HG03571 (cell line): Measurements from ENCODE around the gene MMP27.
"Not testable (repeated sequence)": the region's sequence is repeated elsewhere in the genome, so short reads cannot be mapped to it uniquely, and the experiment has no call there.

Experiments
- ATAC-seq: cut with Tn5 transposase; IDR thresholded peaks from one replicate; pipeline ENCODE4 v1.9.1; 2021; ENCODE audit not compliant: unreplicated experiment

Gene MMP27

GRCh38 chr11:102705626-102706025, at the start of gene MMP27:
Gene MMP27 (minus strand): TSS chr11:102705769. CDS start chr11:102705714, 55 bp downstream.
- ATAC-seq: no peak

GRCh38 chr11:102753267-102753666, 47.7 kb upstream of the MMP27 start:
- ATAC-seq: no peak

- no peak for ATAC-seq
These were observed 46.1 kb upstream of the MMP27 start for GRCh38 chr11:102751673-102752072.

- no peak for ATAC-seq
These were observed 43.6 kb upstream of the MMP27 start for GRCh38 chr11:102749101-102749722.

GRCh38 chr11:102746746-102747578, 41.4 kb upstream of the MMP27 start:
- not testable (repeated sequence) for ATAC-seq

GRCh38 chr11:102734650-102735049, 29.1 kb upstream of the MMP27 start:
- ATAC-seq: no peak

- ATAC-seq: peak; percentile 71
These were observed 27.8 kb upstream of the MMP27 start for GRCh38 chr11:102733232-102733875.

GRCh38 chr11:102730944-102731343, 25.4 kb upstream of the MMP27 start:
- not testable (repeated sequence) for ATAC-seq

- no peak for ATAC-seq
These were observed 24.6 kb upstream of the MMP27 start for GRCh38 chr11:102729849-102730815.

- ATAC-seq: no peak
These were observed 22.3 kb upstream of the MMP27 start for GRCh38 chr11:102727890-102728289.

GRCh38 chr11:102724904-102725500, 19.4 kb upstream of the MMP27 start, which contains the start of gene MMP8:
Gene MMP8 (minus strand): TSS chr11:102724954. CDS start chr11:102724855, 99 bp downstream.
- no peak for ATAC-seq

- ATAC-seq: no peak
These were observed 17.3 kb upstream of the MMP27 start for GRCh38 chr11:102722821-102723220.

GRCh38 chr11:102719620-102720277, 14.2 kb upstream of the MMP27 start:
- no peak for ATAC-seq

GRCh38 chr11:102717280-102717679, 11.7 kb upstream of the MMP27 start:
- no peak for ATAC-seq

- no peak for ATAC-seq
These were observed 11.0 kb upstream of the MMP27 start for GRCh38 chr11:102716527-102716926.

GRCh38 chr11:102712137-102712536, 6.6 kb upstream of the MMP27 start:
- ATAC-seq: peak; percentile 62

GRCh38 chr11:102709201-102709945, 3.8 kb upstream of the MMP27 start:
- no peak for ATAC-seq

GRCh38 chr11:102708654-102709053, 3.1 kb upstream of the MMP27 start:
- no peak for ATAC-seq

GRCh38 chr11:102704841-102705240, 728 bp downstream of the MMP27 start:
- ATAC-seq: no peak
